HL-60/S4 treated with phorbol 12-myristate 13-acetate at 8.2 ng/mL for 4 days and 3 days (cell line): ENCODE results near the gene LRRFIP1.

Experiments
- in situ Hi-C: fragments of 300-500 bp; cut with MboI; formaldehyde crosslinking; loops from 2 replicates; pipeline ENCODE4 v1.15.0; 2022; ENCODE audit warnings: low sequenced_read_pairs

LRRFIP1 gene

DNA sequence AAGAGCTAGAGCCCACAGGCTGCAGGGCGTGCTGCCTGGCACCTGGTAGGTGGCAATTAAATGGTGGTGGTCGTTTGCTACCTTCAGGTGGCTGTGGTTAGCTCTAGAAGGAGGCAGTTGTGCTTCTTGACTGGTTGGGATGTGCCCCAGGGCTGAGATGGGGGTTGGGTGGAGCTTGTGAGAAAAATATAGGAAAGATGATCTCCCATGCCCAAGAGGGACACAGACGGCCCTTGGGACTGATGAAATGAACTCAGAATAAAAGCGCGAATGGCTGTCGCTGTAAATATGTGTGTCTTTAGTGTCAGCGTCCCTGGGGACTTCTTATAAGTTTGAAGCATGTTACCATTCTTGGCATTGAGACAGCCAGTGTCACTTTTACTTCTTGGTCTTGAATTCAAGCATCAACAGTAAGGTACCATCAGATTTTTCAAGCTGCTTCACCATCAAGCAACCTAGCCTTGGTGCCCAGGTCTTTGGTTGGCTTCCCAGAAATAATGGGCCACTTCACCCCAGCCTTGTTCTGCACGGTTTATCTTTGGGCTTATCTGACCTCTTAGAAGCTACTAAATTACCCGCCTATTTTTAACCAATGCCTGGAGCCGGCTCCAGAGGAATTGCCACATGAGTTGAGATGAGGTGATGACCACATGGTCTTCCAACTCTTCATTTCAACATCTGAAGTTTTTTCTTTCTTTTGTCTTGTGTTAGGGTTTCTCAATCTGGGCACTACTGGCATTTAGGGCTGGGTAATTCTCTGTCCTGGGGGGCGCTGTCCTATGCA is 11.9 kb downstream of the LRRFIP1 start:
- in situ Hi-C loops, result no loop called here

DNA sequence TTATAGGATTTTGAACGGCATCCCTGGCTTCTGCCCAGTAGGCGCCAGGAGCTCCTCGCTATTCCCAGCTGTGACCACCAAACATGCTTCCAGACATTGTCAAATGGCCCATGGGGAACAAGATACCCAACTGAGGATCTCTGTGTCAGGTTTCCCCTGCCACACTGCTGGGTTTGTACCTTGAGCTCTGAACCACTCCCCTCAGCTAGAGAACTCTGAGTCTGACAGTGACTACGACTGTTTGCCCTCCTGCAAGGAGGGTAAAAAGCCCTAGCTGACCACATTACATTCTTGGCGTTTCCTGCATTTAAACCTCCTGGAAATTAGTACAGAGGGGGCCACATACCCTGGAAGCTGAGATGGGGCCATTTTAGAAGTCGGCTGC is 12.4 kb downstream of the LRRFIP1 start:
- in situ Hi-C loops, result no loop called here

DNA sequence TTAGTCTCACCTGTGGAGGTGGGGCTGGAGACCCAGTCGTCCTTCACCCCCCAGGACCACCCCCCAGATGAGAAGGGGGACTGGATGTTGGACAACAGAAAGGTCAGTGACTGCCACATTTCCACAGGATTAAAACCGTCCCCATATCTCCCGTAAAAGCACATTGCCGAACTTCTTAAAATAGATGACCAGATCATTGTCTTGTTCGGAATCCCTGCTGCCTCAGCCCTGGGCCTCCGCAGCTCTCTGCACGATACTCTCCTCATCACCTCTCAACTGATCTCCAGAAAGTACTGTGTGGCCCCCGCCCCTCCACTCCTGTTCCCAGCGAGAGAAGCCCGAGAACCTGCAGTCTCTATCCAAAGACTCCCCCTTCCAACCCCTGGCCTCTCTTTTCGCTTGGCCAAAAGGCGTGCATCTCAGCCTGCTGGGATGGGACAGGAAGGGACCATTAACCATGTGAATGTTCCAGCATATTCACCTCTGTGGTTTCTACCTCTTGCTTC is 13.2 kb downstream of the LRRFIP1 start:
- in situ Hi-C loops, result no loop called here

DNA sequence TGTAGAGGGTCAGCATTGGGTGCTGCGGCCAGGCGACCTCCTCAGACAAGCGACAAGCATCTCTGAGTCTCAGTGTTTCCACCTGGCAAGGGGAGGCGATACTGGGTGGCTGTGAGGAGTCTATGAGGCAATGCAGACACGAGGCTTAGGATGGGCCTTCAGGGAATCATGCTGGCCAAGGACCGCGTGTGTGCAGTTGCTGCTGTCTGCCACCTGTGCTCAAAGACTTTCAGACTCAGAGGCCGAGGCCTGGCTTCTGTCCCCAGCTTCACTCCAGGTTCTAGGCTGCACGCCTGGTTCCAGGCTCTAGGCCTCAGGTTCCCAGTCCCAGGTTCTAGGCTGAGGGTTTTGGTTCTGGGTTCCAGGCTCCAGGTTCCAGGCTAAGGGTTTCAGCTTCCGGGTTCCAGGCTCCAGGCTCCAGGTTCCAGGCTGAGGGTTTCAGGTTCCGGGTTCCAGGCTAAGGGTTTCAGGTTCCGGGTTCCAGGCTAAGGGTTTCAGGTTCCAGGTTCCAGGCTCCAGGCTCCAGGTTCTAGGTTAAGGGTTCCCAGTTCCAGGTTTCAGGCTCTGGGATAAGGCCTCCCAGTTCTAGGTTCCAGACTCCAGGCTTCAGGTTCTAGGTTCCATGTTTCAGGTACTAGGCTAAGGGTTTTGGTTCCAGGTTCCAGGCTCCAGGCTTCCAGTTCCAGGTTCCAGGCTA is 14.8 kb downstream of the LRRFIP1 start:
- in situ Hi-C loops, result no loop called here

DNA sequence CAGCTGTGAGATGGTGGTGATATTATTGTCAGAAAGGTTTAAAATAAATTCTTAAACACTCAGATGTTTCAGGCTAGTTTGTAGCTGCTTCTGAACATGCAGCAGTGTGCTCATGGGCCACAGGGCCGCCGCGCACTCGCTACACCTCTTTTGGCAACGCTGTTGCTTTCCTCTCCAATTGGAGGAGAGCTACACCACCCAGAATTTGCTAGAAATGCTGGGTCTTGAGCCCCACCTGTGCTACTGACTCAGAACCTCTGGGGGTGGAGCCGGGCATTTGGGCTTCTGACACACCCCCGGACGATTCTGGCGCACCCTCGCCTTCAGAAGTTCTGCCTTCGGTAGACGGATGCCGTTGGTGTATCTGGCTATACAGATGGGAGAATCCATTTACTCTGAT is 15.7 kb downstream of the LRRFIP1 start:
- in situ Hi-C loops, result no loop called here

DNA sequence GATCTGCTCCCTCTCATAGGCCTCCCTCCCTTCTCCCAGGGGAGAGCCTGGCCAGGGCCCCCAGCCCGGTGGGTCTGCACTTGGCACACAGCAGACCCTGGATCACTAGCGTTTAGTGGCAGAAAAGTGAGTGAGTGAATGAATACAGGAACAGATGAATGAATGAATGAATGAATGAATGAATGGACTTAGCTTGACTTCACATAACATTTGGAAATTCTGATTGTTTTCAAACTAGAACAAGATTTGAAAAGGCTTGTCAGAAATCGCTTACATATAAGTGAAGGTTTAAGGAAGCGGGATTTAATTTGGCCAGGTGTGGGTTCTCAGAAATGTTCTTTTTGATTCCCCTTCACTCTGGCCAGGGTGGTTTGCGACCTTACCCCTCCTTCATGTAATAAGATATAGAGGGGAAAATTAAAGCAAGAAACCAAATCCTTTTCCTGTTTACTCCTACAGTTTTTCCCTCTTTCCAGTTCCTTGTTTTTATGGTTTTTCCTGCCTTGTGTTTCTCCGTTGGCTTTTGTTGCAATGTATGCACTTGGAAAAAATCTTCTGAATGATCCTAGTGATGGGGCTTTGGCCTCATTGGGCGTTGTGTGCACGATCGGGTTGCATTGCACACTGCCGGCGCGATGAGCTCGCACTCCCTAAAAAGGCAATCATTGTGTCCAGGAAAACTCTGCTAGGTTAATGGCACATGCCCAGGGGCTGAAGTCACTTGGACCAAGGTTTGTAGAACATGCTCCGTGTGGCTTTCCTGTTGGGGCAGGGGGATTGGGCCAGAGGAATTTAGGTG is 16.4 kb downstream of the LRRFIP1 start:
- in situ Hi-C loops, result no loop called here

DNA sequence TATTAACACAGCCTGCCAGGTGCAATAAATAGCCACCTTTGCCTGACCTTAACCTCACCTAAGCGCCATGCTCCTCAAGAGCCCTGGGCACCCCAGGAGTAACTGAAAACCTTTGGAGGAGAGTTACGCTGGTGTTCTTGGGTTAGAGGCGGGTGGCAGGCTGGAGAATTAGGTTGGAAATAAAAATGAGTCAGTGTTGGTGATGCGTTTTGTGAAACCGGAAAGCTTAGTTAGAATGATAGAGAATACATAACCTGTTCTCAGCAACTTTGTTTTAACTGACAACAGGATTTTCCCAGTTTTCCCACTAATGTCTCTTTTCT is 17.0 kb downstream of the LRRFIP1 start:
- in situ Hi-C loops, result no loop called here

DNA sequence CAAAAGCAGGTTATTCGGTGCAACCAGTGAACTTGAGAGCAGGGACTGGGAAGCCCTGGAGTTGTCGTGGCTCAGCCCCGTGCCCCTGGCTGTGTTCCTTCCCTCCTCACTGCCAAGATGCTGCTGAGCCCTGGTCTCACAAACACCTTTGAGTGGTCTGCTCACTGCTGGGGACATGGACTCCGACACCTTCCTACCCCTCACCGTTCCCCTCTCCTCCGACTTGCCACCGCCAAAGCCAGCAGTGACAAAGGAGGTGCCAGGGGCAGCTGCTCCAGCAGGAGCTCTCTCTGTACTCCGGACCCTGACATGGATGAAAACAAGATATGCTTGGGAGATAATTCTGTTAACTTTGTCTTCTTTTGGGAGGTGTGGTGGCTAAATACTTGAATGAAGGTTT is 17.9 kb downstream of the LRRFIP1 start:
- in situ Hi-C loops, result no loop called here

DNA sequence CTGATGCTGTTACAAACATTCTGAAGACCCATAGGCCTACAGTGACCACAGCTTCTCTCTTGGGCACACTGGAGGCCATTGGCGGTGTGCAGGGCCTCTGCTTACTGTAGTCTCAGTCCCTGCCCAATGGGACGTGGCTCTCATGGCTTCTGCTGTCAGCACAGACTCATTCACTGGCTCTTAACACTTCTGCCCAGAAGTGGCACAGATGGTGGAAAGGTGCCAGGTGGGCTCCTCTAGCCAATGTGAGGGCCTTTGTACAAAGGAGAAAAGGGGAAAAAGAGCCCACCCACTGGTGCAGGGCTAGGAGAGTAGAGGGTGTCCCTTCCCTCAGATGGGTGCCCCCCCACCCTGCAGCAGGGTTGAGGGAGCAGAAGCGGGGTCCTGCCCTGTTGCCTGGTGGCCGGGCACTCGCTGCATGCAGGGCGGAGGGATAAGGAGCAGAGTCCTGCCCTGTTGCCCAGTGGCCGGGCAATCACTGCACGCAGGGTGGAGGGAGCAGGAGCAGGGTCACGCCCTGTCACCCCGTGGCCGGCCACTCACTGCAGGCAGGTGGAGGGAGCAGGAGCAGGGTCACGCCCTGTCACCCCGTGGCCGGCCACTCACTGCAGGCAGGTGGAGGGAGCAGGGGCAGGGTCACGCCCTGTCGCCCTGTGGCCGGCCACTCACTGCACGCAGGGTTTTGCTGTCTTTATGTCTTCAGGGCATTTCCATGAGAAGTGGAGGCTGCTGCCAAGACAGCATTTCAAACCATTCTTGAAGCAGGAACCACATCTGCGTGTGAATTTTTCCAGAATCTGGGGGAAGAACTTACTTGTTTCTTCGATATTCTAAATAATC is 20.0 kb downstream of the LRRFIP1 start:
- in situ Hi-C loops, result no loop called here

DNA sequence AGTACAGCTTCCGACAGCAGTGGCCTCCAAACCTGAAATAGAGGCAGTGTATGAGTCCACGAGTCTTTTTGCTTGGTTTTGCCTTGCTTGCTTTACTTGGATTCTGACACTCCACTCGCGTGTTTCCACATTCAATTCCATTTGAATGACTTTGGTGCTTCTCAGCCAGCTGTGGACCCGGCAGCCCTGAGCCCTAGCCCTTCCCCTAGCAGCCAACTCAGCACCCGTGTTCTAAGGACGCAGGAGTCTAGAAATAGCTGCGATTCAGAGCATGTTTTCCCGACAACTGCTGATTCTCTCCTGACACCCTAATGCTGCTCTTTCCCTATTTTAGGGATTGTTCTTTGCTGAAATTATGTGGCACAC is 20.6 kb downstream of the LRRFIP1 start:
- in situ Hi-C loops, result no loop called here

DNA sequence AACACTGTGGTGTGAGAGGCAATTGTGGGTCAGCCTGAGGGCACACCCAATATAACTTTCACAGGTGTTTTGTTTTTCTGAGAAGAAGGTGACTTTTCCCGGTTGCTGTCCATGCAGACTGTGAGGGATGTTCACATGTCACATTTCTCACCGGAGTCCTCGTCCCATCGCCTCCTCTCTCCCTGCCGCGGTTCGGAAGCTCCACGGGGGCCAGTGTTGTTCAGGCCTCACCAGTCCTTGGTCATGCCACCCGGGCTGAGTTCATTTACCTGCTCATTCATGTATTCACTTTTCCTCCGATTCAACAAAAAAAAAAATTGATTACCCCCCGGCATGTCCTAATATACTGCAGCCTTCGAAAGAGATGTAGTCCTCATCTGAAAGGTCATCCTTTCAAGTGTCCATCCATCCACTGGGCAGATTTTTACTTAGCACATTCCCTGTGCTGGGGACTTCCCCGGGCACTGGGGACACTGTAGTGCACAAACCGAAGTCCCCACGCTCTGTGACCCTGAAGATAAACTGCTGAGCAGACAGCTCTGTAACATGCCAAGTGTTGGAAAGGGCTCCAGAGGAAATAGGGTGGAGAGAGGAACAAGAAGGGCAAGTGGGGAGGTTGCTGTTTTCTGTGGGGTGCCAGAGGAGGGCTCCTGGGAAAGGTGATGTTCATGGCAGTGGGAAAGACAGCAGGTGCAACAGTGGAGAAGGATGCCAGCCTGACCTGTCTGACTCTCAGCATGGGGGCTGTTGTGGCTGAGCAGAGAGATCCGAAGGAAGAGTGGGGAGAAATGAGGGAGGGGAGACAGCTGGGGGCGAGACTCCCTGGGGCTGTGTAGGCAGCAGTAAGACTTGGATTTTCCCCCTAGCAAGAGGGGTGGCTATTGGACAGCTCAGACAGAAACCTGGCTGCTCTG is 22.4 kb downstream of the LRRFIP1 start:
- in situ Hi-C loops, result no loop called here

DNA sequence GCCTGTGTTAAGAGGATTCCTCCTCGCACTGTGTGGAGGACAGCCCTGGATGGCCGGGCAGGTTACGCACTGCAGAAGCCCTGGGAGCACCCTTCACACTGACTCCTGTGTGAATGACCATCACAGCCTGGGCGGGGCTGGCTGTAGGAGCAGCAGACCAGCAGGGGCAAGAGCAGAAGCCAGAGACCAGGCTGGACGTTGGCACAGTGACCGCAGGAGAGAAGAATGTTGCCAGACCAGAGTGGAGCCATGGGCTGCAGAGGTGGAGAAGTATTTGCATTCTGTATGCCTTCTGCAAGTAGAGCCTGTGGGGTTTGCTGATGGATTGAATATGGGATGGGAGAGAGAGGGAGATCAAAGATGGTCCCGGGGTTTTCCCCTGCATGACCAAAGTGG is 23.1 kb downstream of the LRRFIP1 start:
- in situ Hi-C loops, result no loop called here

DNA sequence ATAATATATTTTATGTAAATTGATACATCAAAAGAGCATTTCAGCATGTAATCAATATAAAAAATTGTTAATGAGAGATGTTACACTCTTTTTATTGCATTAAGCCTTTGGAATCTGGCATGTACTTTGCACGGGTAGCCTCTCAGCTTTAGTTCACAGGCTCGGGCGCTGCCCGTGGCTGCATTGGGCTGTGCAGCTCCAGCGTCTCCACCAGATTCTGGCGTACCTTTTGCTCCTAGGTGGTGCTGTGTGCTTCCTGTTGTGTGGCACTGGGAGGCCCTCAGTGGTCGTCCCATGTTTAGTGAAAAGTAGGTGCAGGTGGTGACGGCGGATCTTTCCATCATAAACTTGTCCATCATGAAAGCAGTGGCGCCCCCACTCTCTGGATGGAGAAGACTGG is 24.4 kb downstream of the LRRFIP1 start:
- in situ Hi-C loops, result no loop called here

DNA sequence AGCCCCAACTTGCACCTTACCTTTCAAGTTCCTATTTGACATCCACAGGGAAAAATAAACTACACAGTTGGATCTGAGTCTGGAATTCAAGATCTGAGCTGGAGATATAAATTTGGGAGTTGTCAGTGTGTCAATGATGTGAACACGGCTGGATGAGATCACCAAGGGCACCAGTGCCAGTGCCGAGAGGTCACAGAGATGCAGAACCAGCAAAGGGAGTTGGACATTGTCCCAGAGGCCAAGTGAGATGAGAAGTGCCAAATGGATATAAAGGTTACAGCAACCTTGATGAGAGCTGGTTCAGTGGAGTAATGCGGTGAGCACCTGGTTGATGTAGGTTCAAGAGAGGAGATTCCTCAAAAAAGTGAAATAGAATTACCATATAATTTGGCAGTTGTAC is 24.8 kb downstream of the LRRFIP1 start:
- in situ Hi-C loops, result no loop called here

DNA sequence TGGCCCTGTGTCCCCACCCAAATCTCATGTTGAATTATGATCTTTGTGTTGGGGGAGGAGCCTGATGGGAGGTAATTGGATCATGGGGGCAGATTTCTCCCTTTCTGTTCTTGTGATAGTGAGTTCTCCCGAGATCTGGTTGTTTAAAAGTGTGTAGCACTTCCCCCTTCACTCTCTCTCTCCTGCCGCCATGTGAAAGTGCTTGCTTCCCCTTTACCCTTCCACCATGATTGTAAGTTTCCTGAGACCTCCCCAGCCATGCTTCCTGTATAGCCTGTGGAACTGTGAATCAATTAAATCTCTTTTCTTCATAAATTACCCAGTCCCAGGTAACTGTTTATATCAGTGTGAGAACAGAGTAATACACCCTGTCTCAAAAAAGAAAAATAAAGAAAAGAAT is 25.5 kb downstream of the LRRFIP1 start:
- in situ Hi-C loops, result no loop called here

DNA sequence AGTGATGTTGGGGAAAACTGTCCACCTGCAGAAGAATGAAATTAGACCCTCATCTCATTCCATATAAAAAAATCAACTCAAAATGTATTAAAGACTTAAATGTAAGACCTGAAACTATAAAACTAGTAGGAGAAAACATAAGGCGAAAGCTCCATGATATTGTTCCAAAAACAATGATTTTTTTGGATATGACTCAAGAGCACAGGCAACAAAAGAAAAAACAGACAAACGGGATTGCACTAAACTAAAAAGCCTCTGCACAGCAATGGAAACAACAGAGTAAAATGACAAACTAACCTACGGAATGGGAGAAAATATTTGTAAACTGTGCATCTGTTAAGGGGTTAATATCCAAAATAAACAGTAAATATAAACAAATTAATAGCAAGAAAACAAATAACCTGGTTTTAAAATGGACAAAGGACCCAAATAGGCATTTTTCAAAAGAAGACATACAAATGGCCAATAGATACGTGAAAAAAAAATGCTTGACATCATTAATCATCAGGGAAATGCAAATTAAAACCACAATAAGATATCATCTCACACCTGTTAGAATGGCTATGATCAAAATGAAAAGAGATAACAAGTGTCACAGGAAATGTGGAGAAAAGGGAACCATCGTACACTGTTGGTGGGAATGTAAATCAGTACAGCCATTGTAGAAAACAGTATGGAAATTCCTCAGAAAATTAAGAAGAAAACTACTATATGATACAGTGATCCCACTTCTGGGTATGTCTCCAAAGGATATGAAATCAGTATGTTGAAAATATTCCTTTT is 26.6 kb downstream of the LRRFIP1 start:
- in situ Hi-C loops, result no loop called here

DNA sequence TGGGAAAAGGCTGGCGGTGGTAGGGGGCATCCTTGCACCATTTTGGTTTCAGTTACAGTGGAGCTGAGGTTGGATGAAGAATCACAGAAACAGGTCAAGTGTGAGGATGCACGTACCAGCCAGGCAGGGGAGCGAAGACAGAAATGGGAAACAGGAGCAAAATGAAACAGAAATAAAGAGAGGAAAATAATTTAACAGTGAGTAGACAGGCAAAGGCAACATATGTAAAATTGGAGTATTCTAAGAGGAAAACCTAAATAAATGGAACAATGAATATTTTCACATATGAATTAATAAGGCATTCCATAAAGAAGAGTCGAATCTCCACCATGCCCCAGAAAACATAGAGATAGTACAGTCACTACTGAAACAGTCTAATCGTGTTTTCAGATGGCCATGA is 29.7 kb downstream of the LRRFIP1 start:
- in situ Hi-C loops, result no loop called here

DNA sequence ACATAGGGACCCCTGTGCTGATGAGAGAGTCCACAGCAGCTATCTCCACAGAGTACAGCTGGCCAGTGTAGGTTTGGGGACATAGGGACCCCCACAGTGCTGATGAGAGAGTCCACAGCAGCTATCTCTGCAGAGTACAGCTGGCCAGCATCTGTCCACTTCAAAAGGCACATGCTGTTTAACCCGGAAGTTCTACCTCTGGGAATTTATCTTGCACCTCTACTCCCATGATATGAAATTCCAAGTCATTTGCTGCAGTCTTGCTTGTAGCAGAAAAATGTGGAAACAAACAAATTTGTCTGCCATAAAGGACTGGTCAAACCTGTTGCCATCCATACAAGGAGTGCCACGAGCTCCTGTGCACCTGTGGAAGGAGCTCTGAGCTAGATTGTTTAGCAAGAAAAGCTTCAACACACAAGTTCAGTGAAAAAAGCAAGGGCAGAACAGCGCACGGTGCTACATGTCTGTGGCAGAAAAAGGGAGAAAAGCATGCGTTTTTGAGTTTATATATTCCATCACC is 33.1 kb downstream of the LRRFIP1 start:
- in situ Hi-C loops, result no loop called here

DNA sequence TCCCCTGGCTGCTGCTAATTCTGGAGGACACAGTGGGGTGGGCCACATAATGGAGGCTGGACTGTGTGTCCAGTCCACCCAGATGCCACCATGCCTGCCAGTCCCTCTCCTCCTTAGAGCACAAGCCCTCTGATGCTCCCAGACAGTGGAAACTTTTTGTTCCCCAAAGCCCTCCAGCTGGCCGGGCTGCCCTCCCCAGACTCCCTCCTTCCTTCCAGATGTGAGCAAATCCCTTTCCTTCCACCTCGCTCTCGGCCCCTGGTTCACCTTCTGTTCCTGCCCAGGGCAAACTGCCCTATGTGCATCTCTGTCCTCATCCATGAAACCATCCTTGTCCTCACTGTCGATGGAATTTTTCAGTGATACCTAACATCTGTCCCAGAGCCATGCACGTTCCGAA is 33.9 kb downstream of the LRRFIP1 start:
- in situ Hi-C loops, result no loop called here
